Measurements from ENCODE around the gene THOC5. TPM values are rescaled to one million over a fixed set of nuclear protein-coding genes. Genes with fewer than 3 reads are reported as not detected.

THOC5 gene
- total RNA-seq, 2 experiments from 2014 or later, result 35.9 to 56.7 TPM

DNA sequence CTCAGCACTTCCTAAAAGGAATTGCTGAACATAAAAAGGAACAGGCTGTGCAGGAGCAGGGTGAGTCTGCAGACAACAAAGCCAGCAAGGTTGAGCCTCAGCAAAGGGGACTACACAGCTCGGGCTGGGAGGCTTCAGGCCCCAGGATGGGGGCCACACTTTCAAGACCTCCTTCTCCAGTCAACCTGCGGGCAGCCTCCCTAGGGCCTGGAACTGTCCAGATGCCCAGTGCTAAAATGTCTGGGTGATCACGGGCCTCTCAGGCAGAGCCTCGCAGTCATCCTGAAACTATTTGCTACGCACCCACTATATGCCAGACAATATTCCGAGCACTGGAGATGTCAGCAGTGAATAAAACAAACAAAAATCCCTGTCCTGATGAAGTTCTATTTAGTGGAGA is 77.4 kb downstream of the THOC5 start:
- ChIA-PET CTCF (ENCODE audit: unreplicated experiment) (no interaction called here), POLR2A (no interaction called here)
- Histone ChIP-seq H3K9me3 (ENCODE audit: low read length) (no peaks in the 10 kb centered on the region), H3K4me3 (ENCODE audit: low read depth, low read length, poor library complexity, severe bottlenecking) (no peak overlapping the region), H3K4me1 (ENCODE audit: insufficient read depth, low read length, poor library complexity, severe bottlenecking) (peaks cover 16% of the 10 kb centered on the region), H3K9me2 (ENCODE audit: insufficient read depth, low read length) (no peaks in the 10 kb centered on the region), H3K27ac (ENCODE audit: low read depth, low read length, poor library complexity, severe bottlenecking) (no peak overlapping the region), H3K36me3 (ENCODE audit: insufficient read depth, low read length) (no peaks in the 10 kb centered on the region), H4K20me1 (ENCODE audit: insufficient read depth, low read length) (no peaks in the 10 kb centered on the region), H3K4me2 (ENCODE audit: low read length) (peak overlapping the region; percentile 62), H3K79me2 (ENCODE audit: insufficient read depth, low read depth, low read length) (no peaks in the 10 kb centered on the region), H2AFZ (ENCODE audit: low read length) (no peak overlapping the region)
- intact Hi-C loops (cut with micrococcal nuclease; ENCODE audit: unreplicated experiment), result no loop called here
- no peak for TF ChIP-seq EZH2phosphoT487 (IDR thresholded peaks at IDR 0.05; ENCODE audit: borderline replicate concordance, low read depth, low read length)
- TF ChIP-seq, protein P1, sequence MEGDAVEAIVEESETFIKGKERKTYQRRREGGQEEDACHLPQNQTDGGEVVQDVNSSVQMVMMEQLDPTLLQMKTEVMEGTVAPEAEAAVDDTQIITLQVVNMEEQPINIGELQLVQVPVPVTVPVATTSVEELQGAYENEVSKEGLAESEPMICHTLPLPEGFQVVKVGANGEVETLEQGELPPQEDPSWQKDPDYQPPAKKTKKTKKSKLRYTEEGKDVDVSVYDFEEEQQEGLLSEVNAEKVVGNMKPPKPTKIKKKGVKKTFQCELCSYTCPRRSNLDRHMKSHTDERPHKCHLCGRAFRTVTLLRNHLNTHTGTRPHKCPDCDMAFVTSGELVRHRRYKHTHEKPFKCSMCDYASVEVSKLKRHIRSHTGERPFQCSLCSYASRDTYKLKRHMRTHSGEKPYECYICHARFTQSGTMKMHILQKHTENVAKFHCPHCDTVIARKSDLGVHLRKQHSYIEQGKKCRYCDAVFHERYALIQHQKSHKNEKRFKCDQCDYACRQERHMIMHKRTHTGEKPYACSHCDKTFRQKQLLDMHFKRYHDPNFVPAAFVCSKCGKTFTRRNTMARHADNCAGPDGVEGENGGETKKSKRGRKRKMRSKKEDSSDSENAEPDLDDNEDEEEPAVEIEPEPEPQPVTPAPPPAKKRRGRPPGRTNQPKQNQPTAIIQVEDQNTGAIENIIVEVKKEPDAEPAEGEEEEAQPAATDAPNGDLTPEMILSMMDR (conservative IDR thresholded peaks at IDR 0.05; ENCODE audit: low read length), result no peak
- BruUV-seq (replicated peaks), result no TSS peak
- no peak for DNase-seq (ENCODE audit: low spot score)

DNA sequence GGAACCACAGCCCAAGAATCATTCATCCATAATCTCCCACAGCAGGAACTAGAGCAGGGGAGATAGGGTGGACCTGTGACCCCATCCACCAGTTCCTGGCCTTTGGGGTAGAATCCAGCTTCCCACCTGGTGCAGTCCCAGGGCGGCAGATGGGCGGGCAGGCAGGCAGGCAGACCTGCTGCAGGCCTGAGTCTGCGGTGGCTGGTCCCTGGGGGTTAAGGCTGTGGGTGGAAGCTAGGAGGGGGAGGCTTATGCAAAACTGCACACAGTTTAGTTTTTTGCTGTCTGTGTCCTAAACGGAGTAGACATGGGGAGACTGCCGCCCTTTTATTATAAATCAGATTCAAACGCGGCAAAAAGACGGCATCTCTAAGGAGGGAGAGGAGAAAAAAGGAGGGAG is 78.0 kb downstream of the THOC5 start:
- ChIA-PET CTCF (ENCODE audit: unreplicated experiment) (no interaction called here), POLR2A (no interaction called here)
- H3K9me2 ChIP-seq (ENCODE audit: insufficient read depth, low read length), result no peaks in the 10 kb centered on the region
- no peaks in the 10 kb centered on the region for H3K79me2 ChIP-seq (ENCODE audit: insufficient read depth, low read depth, low read length)
- H3K4me3 ChIP-seq (ENCODE audit: low read depth, low read length, poor library complexity, severe bottlenecking), result peak overlapping the region; percentile 7
- H3K4me2 ChIP-seq (ENCODE audit: low read length), result peak overlapping the region; percentile 62
- no peak overlapping the region for H2AFZ ChIP-seq (ENCODE audit: low read length)
- no peaks in the 10 kb centered on the region for H3K36me3 ChIP-seq (ENCODE audit: insufficient read depth, low read length)
- TF ChIP-seq EZH2phosphoT487 (IDR thresholded peaks at IDR 0.05; ENCODE audit: borderline replicate concordance, low read depth, low read length), result no peak
- H3K27ac ChIP-seq (ENCODE audit: low read depth, low read length, poor library complexity, severe bottlenecking), result no peak overlapping the region
- intact Hi-C loops (cut with micrococcal nuclease; ENCODE audit: unreplicated experiment), result no loop called here
- no peaks in the 10 kb centered on the region for H3K9me3 ChIP-seq (ENCODE audit: low read length)
- no TSS peak for BruUV-seq (replicated peaks)
- no peaks in the 10 kb centered on the region for H4K20me1 ChIP-seq (ENCODE audit: insufficient read depth, low read length)
- H3K4me1 ChIP-seq (ENCODE audit: insufficient read depth, low read length, poor library complexity, severe bottlenecking), result peaks cover 16% of the 10 kb centered on the region
- peak; percentile 78 for DNase-seq (ENCODE audit: low spot score)

DNA sequence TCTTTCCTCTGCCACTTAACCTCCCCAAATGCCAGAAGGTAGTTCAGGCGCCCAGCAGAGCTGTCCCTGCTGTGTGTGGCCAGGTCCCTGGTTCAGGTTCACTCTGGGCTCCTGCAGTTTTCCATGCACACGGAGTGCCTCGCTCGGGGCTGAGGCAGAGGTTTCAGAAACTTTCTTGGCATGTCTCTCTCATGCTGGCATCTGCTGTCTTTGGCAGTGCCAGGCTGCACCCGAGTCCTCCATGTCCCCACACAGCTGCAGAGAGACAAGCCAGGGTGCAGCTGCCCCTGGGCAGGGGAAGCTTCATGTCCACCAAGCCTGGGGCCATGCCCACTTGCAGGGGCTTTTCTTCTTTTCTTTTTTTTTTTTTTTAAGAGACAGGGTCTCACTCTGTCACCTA is 80.6 kb downstream of the THOC5 start:
- BruUV-seq (replicated peaks), result no TSS peak

More for the DNA sequence above, 80.6 kb downstream of the THOC5 start:
- intact Hi-C loops (cut with micrococcal nuclease; ENCODE audit: unreplicated experiment), result loop anchor here (5.0 kb wide), 1 partner anchor 76 kb away; no protein-coding TSS in a partner anchor
- Histone ChIP-seq H4K20me1 (ENCODE audit: insufficient read depth, low read length) (no peaks in the 10 kb centered on the region), H3K27ac (ENCODE audit: low read depth, low read length, poor library complexity, severe bottlenecking) (no peak overlapping the region), H3K9me2 (ENCODE audit: insufficient read depth, low read length) (no peaks in the 10 kb centered on the region), H3K4me1 (ENCODE audit: insufficient read depth, low read length, poor library complexity, severe bottlenecking) (peaks cover 21% of the 10 kb centered on the region), H3K9me3 (ENCODE audit: low read length) (no peaks in the 10 kb centered on the region), H3K4me2 (ENCODE audit: low read length) (no peak overlapping the region), H2AFZ (ENCODE audit: low read length) (no peak overlapping the region), H3K79me2 (ENCODE audit: insufficient read depth, low read depth, low read length) (no peaks in the 10 kb centered on the region), H3K4me3 (ENCODE audit: low read depth, low read length, poor library complexity, severe bottlenecking) (no peak overlapping the region), H3K36me3 (ENCODE audit: insufficient read depth, low read length) (no peaks in the 10 kb centered on the region)
- TF ChIP-seq, protein P1 (conservative IDR thresholded peaks at IDR 0.05; ENCODE audit: low read length), result no peak
- no peak for TF ChIP-seq EZH2phosphoT487 (IDR thresholded peaks at IDR 0.05; ENCODE audit: borderline replicate concordance, low read depth, low read length)
- CTCF ChIA-PET (ENCODE audit: unreplicated experiment), result no interaction called here
- DNase-seq (ENCODE audit: low spot score), result no peak
- POLR2A ChIA-PET, result interaction anchor here (0.7 kb wide), 2 partner anchors 759 to 1221 kb away, joined by 3 read pairs; no protein-coding TSS in a partner anchor

Data from OCI-LY7 (cell line).